WTC11 (cell line): ENCODE results near the gene DNAH17. TPM values are rescaled to one million over a fixed set of nuclear protein-coding genes. Genes with fewer than 3 reads are reported as not detected.

Experiments
- ATAC-seq: fragments of 200-7000 bp; cut with Tn5 transposase; 2 replicates; pipeline ENCODE4 v1.10.0; 2021; ENCODE audit warnings: mild to moderate bottlenecking, moderate library complexity
- CTCF ChIA-PET: fragments of 300-600 bp; sonication (Branson Sonifier 250); formaldehyde crosslinking; loops from one replicate; lab custom pipeline; 2021; ENCODE audit warnings: antibody characterized with exemption; lab: Charles Lee
- POLR2A ChIA-PET: fragments of 350-600 bp; sonication (Branson Sonifier 250); formaldehyde crosslinking; loops from one replicate; lab custom pipeline; 2021; ENCODE audit warnings: antibody characterized with exemption; lab: Charles Lee
- DNase-seq: peaks from one replicate; pipeline ENCODE4 v3.0.0; 2021; ENCODE audit warnings: low spot score
- H3K27ac Mint-ChIP-seq: 2 replicates; pipeline ENCODE4 v1.8.0; 2021; ENCODE audit warnings: mixed read lengths
- H3K27me3 Mint-ChIP-seq: 2 replicates; pipeline ENCODE4 v1.8.0; 2021; ENCODE audit warnings: low read depth, mild to moderate bottlenecking, moderate library complexity, mixed read lengths
- H3K36me3 Mint-ChIP-seq: 2 replicates; pipeline ENCODE4 v1.8.0; 2021; ENCODE audit warnings: mixed read lengths
- H3K4me1 Mint-ChIP-seq: 2 replicates; pipeline ENCODE4 v1.8.0; 2022; ENCODE audit warnings: mixed read lengths
- H3K4me3 Mint-ChIP-seq: 2 replicates; pipeline ENCODE4 v1.8.0; 2021; ENCODE audit warnings: mild to moderate bottlenecking, moderate library complexity, mixed read lengths
- H3K9me3 Mint-ChIP-seq: 2 replicates; pipeline ENCODE4 v1.8.0; 2021; ENCODE audit warnings: mixed read lengths
- GABPB1 ChIP-seq: sonication (generic); formaldehyde crosslinking; IDR thresholded peaks from 2 replicates; pipeline ENCODE4 v1.8.1; 2023; ENCODE audit warnings: mild to moderate bottlenecking, missing genetic modification reagents
- GRHL2 ChIP-seq: fragments of 250-450 bp; sonication (Bioruptor Pico); IDR thresholded peaks from 2 replicates; pipeline ENCODE4 v1.8.0; 2022; ENCODE audit warnings: mild to moderate bottlenecking, moderate library complexity; ENCODE audit not compliant: insufficient replicate concordance, severe bottlenecking
- GTF2I ChIP-seq: fragments of 250-450 bp; sonication (Bioruptor Pico); conservative IDR thresholded peaks from 2 replicates; pipeline ENCODE4 v1.4.0; 2021; ENCODE audit warnings: mild to moderate bottlenecking
- MXD4 ChIP-seq: fragments of 250-450 bp; sonication (Bioruptor Pico); IDR thresholded peaks from 2 replicates; pipeline ENCODE4 v1.8.0; 2021; ENCODE audit warnings: mild to moderate bottlenecking, moderate library complexity, borderline replicate concordance
- NFYB ChIP-seq: sonication (generic); formaldehyde crosslinking; conservative IDR thresholded peaks from 2 replicates; pipeline ENCODE4 v1.8.0; 2022; ENCODE audit warnings: low read depth, missing genetic modification reagents
- NR1H2 ChIP-seq: sonication (generic); formaldehyde crosslinking; IDR thresholded peaks from 2 replicates; pipeline ENCODE4 v1.9.0; 2021; ENCODE audit warnings: mild to moderate bottlenecking, moderate library complexity, missing genetic modification reagents
- PRRX2 ChIP-seq: fragments of 250-450 bp; sonication (Bioruptor Pico); IDR thresholded peaks from 2 replicates; pipeline ENCODE4 v1.8.0; 2021; ENCODE audit warnings: mild to moderate bottlenecking
- ZNF317 ChIP-seq: sonication (generic); formaldehyde crosslinking; IDR thresholded peaks from 2 replicates; pipeline ENCODE4 v1.8.1; 2023; ENCODE audit warnings: low read depth, mild to moderate bottlenecking, moderate library complexity, missing genetic modification reagents, borderline replicate concordance
- ZNF416 ChIP-seq: fragments of 250-450 bp; sonication (Bioruptor Pico); IDR thresholded peaks from 2 replicates; pipeline ENCODE4 v1.9.0; 2021; ENCODE audit warnings: mild to moderate bottlenecking, inconsistent platforms
- ZNF423 ChIP-seq: fragments of 250-450 bp; sonication (Bioruptor Pico); IDR thresholded peaks from 2 replicates; pipeline ENCODE4 v2.1.2; 2022; ENCODE audit warnings: mild to moderate bottlenecking, moderate library complexity
- total RNA-seq: library from RNA; stranded (reverse); gene quantifications from 3 replicates; pipeline ENCODE4 v1.2.3, GENCODE V29; 2021
- TF ChIP-seq, protein P1 (sequence below): sonication (generic); formaldehyde crosslinking; IDR thresholded peaks from 2 replicates; pipeline ENCODE4 v1.8.1; 2022; ENCODE audit warnings: low read depth, mild to moderate bottlenecking, moderate library complexity, missing genetic modification reagents, borderline replicate concordance
- TF ChIP-seq, protein P2 (sequence below): fragments of 250-450 bp; sonication (Bioruptor Pico); IDR thresholded peaks from 2 replicates; pipeline ENCODE4 v1.9.0; 2021; ENCODE audit warnings: mild to moderate bottlenecking, borderline replicate concordance
- TF ChIP-seq, protein P3 (sequence below): sonication (generic); formaldehyde crosslinking; IDR thresholded peaks from 2 replicates; pipeline ENCODE4 v1.8.0; 2022; ENCODE audit warnings: mild to moderate bottlenecking, missing genetic modification reagents
- TF ChIP-seq, protein P4 (sequence below): fragments of 250-450 bp; sonication (Bioruptor Pico); IDR thresholded peaks from 2 replicates; pipeline ENCODE4 v1.9.0; 2021; ENCODE audit warnings: moderate library complexity, mild to moderate bottlenecking, inconsistent platforms, borderline replicate concordance
- TF ChIP-seq, protein P5 (sequence below): sonication (generic); formaldehyde crosslinking; IDR thresholded peaks from 2 replicates; pipeline ENCODE4 v1.8.0; 2022; ENCODE audit warnings: mild to moderate bottlenecking, missing genetic modification reagents

DNAH17 gene
- total RNA-seq, 1 experiment from 2014 or later = 0.87 TPM

DNA sequence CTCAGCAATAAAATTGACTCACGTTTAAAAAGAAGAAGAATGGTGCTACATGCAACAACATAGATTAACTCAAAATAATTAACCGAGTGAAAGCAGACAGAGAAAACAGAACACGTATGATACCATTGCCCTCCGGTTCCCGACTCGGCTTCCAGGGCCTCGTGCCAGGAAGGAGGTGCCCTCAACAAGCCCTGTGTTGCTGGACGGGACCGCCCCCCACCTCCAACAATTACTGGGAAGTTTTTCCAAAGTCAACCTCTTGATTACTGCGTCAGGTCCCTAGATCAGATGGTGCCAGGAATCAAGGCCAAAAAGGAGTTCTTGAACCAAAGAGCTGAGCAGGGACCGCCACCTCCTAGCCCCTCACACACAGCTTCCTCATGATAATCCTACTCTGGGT, 20.4 kb downstream of the DNAH17 start:
- Mint-ChIP-seq H3K4me3 (no peak overlapping the region), H3K27me3 (no peaks in the 10 kb centered on the region), H3K9me3 (no peaks in the 10 kb centered on the region), H3K36me3 (no peaks in the 10 kb centered on the region), H3K27ac (no peak overlapping the region)
- CTCF ChIA-PET = interaction anchor here (1.6 kb wide), 1 partner anchor 60 kb away, joined by 9 read pairs; no protein-coding TSS in a partner anchor
- POLR2A ChIA-PET = no interaction called here
- DNase-seq (no peak), ATAC-seq (no peak)
- TF ChIP-seq, protein P1, sequence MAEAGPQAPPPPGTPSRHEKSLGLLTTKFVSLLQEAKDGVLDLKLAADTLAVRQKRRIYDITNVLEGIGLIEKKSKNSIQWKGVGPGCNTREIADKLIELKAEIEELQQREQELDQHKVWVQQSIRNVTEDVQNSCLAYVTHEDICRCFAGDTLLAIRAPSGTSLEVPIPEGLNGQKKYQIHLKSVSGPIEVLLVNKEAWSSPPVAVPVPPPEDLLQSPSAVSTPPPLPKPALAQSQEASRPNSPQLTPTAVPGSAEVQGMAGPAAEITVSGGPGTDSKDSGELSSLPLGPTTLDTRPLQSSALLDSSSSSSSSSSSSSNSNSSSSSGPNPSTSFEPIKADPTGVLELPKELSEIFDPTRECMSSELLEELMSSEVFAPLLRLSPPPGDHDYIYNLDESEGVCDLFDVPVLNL (CRISPR knock-in tag) = no peak
- TF ChIP-seq ZNF317 (CRISPR knock-in tag) (no peak), GABPB1 (CRISPR knock-in tag) (no peak), MXD4 (CRISPR knock-in tag) (no peak), GTF2I (CRISPR knock-in tag) (no peak)
- TF ChIP-seq, all 79 proteins: peak for 0
- H3K4me1 Mint-ChIP-seq = no peaks in the 10 kb centered on the region

DNA sequence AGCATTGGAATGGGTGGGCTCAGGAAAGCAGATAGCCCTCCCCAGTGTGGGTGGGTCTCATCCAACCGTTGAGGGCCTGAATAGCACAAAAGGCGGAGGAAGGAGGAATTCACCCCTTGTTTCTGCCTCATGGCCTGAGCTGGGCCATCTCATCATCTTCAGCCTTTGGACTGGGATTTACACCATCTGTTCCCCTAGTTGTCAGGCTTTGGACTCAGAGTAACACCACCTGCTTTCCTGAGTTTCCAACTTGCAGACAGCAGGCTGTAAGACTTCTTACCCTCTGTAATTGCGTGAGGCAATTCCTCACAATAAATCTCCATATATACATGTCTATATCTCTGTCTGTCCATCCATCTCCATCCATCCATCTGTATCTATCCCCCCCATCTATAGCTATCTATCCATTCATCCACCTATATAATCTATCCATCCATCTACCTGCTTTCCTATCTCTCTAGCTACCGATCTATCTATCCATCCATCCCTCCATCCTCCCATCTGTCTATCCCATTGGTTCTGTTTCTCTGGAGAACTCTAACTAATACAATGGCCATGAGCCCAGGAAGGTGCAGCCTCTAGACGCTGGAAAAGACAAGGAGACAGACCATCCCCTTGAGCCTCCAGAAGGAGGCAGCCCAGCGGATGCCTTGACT, 21.3 kb downstream of the DNAH17 start:
- ChIA-PET CTCF (no interaction called here), POLR2A (no interaction called here)
- Mint-ChIP-seq H3K4me3 (no peak overlapping the region), H3K27ac (no peak overlapping the region), H3K4me1 (no peaks in the 10 kb centered on the region), H3K9me3 (no peaks in the 10 kb centered on the region), H3K36me3 (no peaks in the 10 kb centered on the region), H3K27me3 (no peaks in the 10 kb centered on the region)
- no peak for DNase-seq
- TF ChIP-seq, protein P2, sequence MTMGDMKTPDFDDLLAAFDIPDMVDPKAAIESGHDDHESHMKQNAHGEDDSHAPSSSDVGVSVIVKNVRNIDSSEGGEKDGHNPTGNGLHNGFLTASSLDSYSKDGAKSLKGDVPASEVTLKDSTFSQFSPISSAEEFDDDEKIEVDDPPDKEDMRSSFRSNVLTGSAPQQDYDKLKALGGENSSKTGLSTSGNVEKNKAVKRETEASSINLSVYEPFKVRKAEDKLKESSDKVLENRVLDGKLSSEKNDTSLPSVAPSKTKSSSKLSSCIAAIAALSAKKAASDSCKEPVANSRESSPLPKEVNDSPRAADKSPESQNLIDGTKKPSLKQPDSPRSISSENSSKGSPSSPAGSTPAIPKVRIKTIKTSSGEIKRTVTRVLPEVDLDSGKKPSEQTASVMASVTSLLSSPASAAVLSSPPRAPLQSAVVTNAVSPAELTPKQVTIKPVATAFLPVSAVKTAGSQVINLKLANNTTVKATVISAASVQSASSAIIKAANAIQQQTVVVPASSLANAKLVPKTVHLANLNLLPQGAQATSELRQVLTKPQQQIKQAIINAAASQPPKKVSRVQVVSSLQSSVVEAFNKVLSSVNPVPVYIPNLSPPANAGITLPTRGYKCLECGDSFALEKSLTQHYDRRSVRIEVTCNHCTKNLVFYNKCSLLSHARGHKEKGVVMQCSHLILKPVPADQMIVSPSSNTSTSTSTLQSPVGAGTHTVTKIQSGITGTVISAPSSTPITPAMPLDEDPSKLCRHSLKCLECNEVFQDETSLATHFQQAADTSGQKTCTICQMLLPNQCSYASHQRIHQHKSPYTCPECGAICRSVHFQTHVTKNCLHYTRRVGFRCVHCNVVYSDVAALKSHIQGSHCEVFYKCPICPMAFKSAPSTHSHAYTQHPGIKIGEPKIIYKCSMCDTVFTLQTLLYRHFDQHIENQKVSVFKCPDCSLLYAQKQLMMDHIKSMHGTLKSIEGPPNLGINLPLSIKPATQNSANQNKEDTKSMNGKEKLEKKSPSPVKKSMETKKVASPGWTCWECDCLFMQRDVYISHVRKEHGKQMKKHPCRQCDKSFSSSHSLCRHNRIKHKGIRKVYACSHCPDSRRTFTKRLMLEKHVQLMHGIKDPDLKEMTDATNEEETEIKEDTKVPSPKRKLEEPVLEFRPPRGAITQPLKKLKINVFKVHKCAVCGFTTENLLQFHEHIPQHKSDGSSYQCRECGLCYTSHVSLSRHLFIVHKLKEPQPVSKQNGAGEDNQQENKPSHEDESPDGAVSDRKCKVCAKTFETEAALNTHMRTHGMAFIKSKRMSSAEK (CRISPR knock-in tag) = no peak
- TF ChIP-seq PRRX2 (CRISPR knock-in tag) (no peak), NR1H2 (no peak), GRHL2 (CRISPR knock-in tag) (no peak), ZNF423 (CRISPR knock-in tag) (no peak), NFYB (CRISPR knock-in tag) (no peak), ZNF416 (no peak)
- TF ChIP-seq, protein P3, sequence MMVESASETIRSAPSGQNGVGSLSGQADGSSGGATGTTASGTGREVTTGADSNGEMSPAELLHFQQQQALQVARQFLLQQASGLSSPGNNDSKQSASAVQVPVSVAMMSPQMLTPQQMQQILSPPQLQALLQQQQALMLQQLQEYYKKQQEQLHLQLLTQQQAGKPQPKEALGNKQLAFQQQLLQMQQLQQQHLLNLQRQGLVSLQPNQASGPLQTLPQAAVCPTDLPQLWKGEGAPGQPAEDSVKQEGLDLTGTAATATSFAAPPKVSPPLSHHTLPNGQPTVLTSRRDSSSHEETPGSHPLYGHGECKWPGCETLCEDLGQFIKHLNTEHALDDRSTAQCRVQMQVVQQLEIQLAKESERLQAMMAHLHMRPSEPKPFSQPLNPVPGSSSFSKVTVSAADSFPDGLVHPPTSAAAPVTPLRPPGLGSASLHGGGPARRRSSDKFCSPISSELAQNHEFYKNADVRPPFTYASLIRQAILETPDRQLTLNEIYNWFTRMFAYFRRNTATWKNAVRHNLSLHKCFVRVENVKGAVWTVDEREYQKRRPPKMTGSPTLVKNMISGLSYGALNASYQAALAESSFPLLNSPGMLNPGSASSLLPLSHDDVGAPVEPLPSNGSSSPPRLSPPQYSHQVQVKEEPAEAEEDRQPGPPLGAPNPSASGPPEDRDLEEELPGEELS (CRISPR knock-in tag) = no peak
- TF ChIP-seq, protein P4, sequence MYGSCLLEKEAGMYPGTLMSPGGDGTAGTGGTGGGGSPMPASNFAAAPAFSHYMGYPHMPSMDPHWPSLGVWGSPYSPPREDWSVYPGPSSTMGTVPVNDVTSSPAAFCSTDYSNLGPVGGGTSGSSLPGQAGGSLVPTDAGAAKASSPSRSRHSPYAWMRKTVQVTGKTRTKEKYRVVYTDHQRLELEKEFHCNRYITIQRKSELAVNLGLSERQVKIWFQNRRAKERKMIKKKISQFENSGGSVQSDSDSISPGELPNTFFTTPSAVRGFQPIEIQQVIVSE = no peak
- no peak for ATAC-seq

DNA sequence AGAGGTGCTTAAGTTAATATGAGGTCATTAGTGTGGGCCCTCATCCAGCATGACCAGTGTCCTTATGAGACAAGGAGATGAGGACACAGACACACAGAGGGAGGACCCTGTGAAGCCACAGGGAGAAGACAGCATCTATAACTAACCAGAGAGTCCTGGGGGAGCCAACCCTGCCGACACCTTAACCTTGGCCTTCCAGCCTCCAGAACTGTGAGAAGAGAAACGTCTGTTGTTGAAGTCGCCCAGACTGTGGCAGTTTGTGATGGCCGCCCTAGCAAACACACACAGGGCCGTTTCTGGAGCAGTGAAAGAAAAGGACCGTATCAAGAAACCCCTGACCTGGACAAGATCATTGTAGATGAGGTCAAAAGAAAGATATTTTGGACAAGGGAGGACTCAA, 26.7 kb downstream of the DNAH17 start:
- H3K4me1 Mint-ChIP-seq = no peaks in the 10 kb centered on the region
- no peak overlapping the region for H3K27ac Mint-ChIP-seq
- POLR2A ChIA-PET = no interaction called here
- no peaks in the 10 kb centered on the region for H3K27me3 Mint-ChIP-seq
- no peak overlapping the region for H3K4me3 Mint-ChIP-seq
- TF ChIP-seq, protein P4 = no peak
- TF ChIP-seq, protein P5, sequence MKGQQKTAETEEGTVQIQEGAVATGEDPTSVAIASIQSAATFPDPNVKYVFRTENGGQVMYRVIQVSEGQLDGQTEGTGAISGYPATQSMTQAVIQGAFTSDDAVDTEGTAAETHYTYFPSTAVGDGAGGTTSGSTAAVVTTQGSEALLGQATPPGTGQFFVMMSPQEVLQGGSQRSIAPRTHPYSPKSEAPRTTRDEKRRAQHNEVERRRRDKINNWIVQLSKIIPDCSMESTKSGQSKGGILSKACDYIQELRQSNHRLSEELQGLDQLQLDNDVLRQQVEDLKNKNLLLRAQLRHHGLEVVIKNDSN (CRISPR knock-in tag) = no peak
- ATAC-seq = no peak
- H3K9me3 Mint-ChIP-seq = peaks cover 21% of the 10 kb centered on the region
- DNase-seq = no peak
- H3K36me3 Mint-ChIP-seq = peaks cover 6% of the 10 kb centered on the region; the same call in 1 of the 2 replicates
- CTCF ChIA-PET = no interaction called here
